AG08395 (cell line): ENCODE results near the gene SEC24D.

Experiments
- DNase-seq: peaks from one replicate; pipeline ENCODE4 v3.0.0; 2012; ENCODE audit warnings: mixed read lengths, low spot score

Gene SEC24D

GRCh38 chr4:118718511-118719170 is 117.3 kb downstream of the SEC24D start:
- no peak for DNase-seq

- DNase-seq: no peak
These were observed 119.6 kb downstream of the SEC24D start for GRCh38 chr4:118716304-118716703.

GRCh38 chr4:118714682-118715081 is 121.2 kb downstream of the SEC24D start:
- DNase-seq: no peak

GRCh38 chr4:118712872-118713271 is 123.1 kb downstream of the SEC24D start:
- no peak for DNase-seq

- DNase-seq: no peak
These were observed 124.9 kb downstream of the SEC24D start for GRCh38 chr4:118711052-118711451.

GRCh38 chr4:118703118-118703517 is 132.8 kb downstream of the SEC24D start:
- no peak for DNase-seq

- peak; percentile 89 for DNase-seq
These were observed 150.8 kb downstream of the SEC24D start, which contains the start of gene METTL14 for GRCh38 chr4:118684873-118685811. TSS of gene METTL14 (plus strand) at chr4:118685392. CDS start at chr4:118685535, 143 bp downstream.

- no peak for DNase-seq
These were observed 152.4 kb downstream of the SEC24D start for GRCh38 chr4:118683513-118683912.

- peak; percentile 42 for DNase-seq
These were observed 153.0 kb downstream of the SEC24D start for GRCh38 chr4:118682928-118683327.

GRCh38 chr4:118680808-118681207 is 155.1 kb downstream of the SEC24D start:
- no peak for DNase-seq

- no peak for DNase-seq
These were observed 159.8 kb downstream of the SEC24D start for GRCh38 chr4:118676128-118676527.
